Midbrain (tissue), 1 donor: Measurements from ENCODE around the gene KLHL20.
"Not testable (repeated sequence)": the region's sequence is repeated elsewhere in the genome, so short reads cannot be mapped to it uniquely, and the experiment has no call there.

ENCODE experiments used
- DNase-seq: peaks from one replicate; lab custom pipeline; 2025; lab: John Stamatoyannopoulos, UW

KLHL20 gene

DNA sequence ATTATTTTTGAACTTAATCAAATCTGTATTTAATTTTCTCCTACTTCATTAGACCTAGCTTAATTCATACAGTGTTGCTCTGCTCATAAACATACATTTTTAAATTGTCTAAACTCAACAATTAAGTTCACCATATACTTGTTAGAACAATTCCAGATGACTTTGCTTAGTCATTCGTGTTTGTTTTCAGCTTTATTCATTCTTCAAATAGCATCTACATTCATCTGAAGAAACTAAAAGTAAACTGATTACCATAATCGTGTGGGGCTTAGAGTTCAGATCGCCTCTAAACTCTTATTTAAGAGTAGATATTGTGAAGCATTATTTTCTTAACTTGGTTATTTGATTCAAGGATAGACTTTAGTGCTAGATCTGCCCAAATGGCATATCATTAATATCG is 34.4 kb downstream of the KLHL20 start:
- DNase-seq: no peak

DNA sequence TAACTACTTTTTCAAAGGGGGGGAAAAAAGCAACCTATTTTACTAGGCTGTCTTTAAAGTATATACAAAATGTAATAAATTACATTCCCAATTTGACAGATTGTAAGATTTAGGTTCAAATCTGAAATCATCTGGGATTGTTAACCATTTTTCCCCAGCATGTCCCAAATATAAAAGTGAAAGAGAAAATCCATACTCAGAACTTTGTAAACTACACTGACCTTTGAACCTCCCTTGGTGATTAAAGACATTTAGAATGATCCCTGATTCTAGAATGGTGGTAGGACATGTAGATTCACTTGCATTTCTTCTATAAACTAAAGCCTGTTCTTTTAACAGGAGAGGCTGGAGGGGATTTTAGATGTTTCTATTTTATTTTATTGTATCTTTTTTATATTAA is 39.0 kb downstream of the KLHL20 start:
- no peak for DNase-seq

DNA sequence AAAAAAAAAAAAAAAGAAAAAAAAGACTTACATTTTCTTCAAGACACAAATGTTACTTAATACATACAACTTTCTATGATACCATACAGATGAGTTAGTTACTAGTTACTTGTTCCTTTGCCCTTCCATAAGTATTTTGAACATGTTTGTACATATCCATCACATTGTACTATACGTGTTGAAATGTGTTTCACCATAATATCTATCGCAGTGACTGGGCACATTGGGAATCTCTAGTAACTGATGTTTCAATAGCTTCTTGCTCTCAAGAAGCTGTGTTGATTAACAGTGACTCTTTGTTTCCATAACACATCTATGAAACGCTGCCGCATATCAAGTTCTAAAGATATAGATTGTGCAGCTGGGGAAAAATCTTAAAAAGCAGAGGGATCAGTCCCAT is 42.9 kb downstream of the KLHL20 start:
- DNase-seq: no peak

DNA sequence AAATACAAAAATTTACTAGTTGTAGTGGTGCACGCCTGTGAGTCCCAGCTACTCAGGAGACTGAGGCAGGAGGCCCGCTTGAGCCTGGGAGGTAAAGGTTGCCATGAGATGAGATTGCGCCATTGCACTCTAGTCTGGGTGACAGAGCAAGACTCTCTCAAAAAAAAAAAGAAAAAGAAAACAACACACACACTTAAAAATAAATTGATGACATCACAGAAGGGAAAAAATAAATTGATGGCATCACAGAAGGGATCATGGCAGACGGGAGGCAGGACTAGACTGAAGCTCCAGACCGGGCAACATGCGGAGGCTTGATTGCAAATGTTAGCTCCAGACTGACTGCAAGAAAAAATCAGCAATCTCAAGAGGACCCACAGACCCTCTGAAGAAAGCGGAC is 43.3 kb downstream of the KLHL20 start:
- DNase-seq: no peak

DNA sequence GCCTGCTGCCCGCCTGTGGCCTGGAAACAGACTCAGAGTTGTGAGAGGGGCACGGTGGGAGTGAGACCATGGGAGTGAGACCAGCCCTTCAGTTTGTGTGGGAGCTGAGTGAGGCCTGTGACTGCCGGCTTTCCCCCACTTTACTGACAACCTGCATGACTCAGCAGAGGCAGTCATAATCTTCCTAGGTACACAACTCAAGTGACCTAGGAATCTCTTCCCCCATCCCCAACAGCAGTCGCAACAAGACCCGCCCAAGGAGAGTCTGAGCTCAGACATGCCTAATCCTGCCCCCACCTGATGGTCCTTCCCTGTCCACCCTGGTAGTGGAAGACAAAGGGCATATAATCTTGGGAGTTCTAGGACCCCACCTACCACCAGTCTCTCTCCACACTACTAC is 44.2 kb downstream of the KLHL20 start:
- no peak for DNase-seq

DNA sequence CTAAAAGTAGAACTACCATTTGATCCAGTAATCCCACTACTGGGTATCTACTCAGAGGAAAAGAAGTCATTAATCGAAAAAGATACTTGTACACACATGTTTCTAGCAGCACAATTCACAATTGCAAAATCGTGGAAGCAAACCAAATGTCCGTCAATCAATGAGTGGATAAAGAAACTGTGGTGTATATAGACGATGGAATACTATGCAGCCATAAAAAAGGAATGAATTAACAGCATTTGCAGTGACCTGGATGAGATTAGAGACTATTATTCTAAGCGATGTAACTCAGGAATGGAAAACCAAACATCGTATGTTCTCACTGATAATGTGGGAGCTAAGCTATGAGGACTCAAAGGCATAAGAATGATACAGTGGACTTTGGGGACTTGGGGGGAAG is 49.5 kb downstream of the KLHL20 start:
- not testable (repeated sequence) for DNase-seq

DNA sequence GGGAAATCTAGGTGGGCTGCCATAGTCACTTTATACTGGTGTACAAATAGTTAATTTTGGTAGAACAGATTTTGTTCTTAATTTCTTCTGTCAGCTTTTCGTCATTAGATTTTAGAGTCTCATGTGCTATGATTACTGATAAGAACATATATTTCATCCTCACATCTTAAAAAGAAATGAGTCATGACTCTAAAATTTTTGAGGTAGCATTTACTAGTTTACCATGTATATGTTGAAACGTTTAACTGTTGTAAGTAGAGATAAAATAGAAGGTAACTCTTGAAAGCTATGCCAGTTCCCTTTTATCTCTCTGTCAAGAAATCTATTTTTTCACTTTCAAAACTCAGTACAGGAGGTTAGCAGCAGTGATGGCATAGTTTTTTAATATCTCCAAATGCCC is 53.4 kb downstream of the KLHL20 start:
- no peak for DNase-seq

DNA sequence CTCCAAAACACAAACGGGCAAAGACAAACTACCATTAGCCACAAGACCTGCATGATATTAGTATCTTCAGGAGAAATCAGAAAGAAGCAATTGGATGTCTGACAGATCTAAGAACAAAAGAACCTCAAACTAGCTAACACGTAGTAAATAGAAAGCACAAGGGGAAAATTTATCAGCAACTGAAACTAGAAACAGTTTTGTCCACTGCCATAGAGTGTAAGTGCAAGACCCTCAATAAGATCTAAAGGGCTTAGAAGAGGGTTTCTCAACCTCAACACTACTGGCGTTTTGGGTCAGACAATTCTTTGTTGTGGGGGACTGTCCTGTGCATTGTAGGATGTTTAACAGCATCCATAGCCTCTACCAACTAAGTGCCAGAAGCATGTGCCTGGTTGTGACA is 54.0 kb downstream of the KLHL20 start:
- DNase-seq: no peak

DNA sequence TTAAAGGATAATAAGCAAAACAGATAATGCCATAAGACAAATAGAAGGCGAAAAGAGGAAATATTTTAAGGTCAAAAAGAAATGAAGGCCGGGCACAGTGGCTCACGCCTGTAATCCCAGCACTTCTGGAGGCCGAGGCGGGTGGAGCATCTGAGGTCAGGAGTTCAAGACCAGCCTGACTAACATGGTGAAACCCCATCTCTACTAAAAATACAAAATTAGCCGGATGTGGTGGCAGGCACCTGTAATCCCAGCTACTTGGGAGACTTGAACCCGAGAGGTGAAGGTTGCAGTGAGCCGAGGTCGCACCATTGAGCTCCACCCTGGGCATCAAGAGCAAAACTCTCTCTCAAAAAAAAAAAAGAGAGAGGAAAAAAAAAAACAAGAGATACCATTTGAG is 55.5 kb downstream of the KLHL20 start:
- not testable (repeated sequence) for DNase-seq

DNA sequence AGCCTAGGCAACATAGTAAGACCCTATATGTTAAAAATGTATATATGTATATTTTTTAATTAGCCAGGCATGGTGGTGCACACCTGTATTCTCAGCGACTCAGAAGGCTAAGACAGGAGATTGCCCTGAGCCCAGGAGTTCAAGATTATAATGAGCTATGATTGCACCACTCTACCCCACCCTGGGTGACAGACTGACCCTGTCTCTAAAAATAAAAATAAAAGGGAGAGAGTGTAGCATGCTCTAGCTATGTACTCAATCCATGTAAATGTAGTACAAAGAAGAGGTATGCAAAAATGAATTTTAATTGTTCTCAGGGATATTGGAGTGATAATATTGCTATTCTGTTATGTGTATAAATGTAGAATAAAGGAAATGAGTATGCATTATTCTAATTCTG is 56.8 kb downstream of the KLHL20 start:
- DNase-seq: no peak

DNA sequence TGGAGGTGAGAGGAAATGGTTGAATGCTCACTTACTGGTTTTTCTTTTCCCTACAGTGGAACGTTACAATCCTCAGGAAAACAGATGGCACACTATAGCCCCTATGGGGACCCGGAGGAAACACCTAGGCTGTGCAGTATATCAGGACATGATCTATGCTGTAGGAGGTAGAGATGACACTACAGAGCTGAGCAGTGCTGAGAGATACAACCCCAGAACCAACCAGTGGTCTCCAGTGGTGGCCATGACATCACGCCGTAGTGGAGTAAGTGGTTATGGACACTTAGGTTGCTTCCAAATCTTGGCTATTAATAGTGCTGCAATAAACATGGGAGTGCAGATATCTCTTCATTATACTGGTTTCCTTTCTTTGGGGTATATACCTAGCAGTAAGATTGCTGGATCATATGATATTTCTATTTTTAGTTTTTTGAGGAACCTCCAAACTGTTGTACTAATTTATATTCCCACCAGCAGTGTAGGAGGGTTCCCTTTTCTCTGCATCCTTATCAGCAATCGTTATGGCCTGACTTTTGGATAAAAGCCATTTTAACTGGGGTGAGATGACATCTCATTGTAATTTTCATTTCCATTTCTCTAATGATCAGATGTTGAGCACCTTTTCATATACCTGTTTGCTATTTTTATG is 60.9 kb downstream of the KLHL20 start:
- DNase-seq: no peak

DNA sequence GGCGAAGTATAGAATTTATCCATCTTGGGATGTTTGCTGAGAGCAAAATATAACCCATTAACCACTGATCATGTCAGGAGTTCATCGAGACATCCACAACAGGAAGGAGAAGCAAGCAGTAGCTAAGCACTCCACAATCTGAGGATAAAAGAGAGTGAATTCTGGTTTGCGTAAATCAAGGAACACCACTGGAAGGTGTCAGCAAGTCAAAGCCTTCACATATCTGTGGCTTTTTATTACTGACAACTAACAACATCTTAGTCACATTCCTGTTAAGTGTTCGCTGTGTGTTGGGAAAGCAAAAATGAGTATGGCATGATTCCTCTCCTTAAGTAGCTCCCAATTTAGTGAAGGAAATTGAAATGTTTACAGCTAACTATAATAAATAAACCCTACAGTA is 65.2 kb downstream of the KLHL20 start:
- no peak for DNase-seq

DNA sequence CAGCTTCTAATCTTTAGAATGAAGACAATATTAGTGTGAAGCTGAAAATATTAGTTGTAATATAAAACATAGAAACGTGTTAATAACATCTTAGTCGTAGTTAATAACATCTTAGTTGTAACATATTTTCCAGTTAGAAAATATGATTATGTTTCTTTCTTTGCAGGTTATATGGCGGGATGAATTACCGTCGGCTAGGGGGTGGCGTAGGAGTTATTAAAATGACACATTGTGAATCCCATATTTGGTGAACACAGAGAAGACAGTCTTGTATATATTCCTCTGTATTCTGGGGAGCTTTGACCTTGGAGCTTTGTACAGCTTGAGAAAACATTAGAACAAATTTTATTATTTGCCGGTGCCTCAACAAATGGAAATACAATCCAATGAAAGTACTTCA is 70.2 kb downstream of the KLHL20 start:
- DNase-seq: no peak

DNA sequence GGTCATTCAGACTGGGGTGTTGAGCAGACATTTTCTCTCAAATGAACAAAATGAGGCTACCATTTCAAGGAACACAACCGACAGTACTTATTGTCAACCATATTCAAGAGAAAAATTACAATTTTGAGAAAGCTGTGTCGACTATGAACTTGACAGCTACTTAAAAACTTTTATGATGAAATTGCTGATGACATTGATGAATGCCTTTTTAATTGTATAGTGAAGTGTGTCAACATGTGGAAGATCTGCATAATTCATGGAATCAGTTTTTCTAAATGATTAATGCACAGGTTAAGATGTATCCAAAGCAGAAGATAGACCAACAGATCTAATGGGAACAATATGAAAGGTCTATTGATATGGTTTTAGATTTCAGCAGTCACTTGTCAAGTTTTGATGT is 75.1 kb downstream of the KLHL20 start:
- DNase-seq: no peak

DNA sequence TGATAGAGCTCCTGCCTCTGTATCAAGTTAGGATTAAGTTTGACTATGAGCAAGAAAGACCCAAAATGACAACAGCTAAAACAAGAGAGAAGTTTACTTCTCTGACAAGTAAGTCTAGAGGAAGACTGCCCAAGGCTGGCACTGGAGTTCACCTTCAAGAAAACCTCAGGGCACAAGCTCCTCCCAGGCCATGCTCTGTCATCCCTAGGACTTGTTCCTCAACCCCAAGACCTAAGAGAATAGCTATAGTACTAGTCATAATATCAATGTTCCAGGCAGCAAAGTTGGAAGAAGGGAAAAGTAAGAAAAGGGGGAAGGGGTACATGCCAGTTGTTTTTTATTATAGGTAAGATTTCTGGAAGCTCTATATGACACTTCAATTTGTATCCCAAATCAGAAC is 83.3 kb downstream of the KLHL20 start:
- DNase-seq: no peak

DNA sequence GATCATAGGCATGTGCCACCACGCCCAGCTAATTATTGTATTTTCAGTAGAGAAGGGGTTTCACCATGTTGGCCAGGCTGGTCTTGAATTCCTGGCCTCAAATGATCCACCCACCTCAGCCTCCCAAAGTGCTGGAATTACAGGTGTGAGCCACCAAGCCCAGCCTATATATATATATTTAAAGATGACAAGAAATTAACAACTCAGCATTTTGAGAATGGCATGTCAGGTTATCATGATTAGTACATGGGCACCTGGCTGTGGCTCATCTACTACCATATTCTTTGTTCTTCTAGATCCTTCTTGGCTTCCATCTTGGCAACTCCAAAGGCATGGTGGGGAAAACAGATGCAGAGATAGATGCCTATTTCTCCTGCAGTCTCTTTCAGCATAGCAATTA is 85.2 kb downstream of the KLHL20 start:
- not testable (repeated sequence) for DNase-seq

DNA sequence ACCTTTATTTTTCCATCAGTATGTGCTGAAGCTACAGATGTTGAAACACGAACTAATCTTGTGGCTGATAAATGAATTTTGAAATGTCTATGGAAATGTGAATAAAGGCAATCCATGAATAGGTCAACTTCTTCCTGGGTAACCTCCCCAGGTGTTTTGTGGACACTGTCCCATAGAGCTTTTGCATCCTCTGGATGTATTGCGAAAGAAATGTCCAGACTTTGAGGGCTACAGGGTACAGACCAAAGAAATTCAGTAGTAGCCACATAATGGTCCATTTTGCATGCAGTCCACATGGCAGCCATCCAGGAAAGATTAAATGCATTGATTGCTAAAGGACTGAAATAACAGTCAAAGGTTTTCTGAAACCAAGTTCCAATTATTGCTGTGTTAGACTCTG is 88.2 kb downstream of the KLHL20 start:
- DNase-seq: no peak

DNA sequence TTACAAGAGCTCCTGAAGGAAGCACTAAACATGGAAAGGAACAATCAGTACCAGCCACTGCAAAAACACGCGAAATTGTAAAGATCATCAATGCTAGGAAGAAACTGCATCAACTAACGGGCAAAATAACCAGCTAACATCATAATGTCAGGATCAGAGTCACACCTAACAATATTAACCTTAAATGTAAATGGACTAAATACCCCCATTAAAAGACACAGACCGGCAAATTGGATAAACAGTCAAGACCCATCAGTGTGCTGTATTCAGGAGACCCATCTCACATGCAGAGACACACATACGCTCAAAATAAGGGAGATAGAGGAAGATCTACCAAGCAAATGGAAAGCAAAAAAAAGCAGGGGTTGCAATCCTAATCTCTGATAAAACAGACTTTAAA is 98.9 kb downstream of the KLHL20 start:
- not testable (repeated sequence) for DNase-seq

DNA sequence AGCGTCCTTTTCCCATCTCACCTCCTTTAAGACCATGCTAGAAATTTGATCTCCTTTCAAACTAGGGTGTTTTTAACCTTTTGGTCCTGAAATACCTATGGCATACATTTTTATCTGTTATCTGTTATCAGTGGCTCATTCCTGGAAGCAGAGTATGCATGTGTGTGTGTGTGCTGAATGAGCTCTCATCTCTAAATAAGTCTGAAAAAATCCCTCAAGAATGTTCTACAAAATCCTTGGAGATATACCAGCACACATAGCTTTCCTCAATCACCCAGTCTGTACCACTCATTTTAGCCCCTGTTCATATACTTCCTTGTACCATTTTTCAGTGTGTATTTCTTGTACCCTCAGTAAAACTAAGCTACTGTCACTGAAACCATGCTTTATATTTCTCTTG is 103.7 kb downstream of the KLHL20 start:
- no peak for DNase-seq

DNA sequence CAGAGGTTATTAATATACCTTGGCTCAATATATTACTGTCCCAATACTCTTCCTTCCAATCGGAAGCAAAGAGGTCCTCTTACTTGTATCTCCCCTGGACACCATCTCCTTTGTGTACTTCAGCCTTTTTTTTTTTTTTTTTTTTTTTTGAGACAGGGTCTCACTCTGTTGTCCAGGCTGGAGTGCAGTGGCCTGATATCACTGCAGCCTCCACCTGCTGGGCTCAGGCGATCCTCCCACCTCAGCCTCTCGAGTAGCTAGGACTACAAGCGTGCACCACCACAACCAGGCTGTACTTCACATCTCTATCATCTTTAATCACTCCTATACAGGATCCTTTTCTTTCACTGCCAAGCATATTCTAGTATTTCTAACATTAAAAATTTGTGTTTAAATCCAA is 106.9 kb downstream of the KLHL20 start:
- DNase-seq: no peak

DNA sequence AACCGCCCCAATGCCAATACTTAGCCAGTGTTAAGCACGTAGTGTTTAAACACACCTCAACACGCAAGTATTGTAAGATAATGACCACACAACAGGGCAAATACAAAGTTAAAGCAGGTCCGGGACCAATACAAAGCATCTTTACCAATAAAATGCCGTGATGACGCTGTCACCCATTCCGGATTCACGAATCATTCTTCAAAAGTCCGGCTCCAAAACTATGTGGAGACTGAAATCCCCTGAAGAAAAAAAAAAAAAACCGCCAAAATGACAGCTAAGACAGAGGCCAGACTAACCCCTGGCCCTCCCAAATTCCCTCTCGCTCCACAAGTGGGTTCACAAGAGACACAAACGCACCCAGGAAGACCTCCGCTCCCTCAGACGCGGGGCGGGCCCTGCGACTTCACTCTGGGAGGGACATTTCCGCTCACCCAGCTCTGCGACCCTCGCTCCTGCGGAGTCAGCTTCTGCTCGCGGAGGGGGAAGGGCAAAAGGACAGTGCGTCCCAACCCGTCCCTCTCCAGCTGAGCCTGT is 109.1 kb downstream of the KLHL20 start:
- DNase-seq: no peak

DNA sequence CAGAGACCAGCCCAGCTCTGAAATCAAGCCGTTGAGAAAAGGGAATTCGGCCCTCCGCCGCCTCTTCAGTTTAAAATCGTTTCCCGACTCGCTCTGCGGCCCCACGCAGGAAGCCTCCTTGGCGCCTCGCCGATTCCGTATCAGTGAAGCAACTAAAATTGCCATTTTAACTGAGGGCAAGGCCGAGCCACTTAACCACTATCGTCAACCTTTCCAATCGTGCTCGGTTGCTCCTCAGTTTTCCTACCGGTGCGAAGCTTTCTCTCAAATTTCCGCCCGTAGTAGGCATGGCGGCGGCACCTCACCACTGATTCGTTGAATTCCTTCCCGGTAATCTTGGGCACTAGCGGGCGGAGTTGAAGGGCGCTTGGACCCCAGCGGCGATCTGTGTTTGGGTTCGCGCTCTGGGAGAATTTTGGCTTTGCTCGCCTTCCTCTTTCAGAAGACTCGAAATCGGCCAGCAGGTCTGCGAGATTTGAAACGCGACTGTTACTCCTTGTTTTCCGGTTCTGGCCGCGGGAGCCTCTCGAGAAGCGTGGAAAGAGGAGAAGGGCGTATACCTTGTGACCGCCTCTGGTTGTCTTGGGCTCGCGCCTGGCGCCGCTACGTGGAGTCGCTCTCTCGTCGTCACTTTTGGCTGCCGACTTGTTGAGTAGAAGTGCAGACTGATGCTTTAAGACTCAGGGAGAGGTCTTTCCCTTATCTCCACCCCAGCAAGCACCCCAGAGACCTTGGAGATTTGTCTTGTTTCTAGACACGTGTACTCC is 109.7 kb downstream of the KLHL20 start, which contains the start of the genes CENPL and DARS2:
Gene CENPL, minus strand, starts transcription at position 569 of the 767 bp plus-strand sequence. CDS start 13,584 bp downstream, outside the sequence.
Gene DARS2, plus strand, starts transcription at position 359 of the 767 bp plus-strand sequence. CDS start 557 bp downstream, outside the sequence.
- peak; percentile 98 for DNase-seq

DNA sequence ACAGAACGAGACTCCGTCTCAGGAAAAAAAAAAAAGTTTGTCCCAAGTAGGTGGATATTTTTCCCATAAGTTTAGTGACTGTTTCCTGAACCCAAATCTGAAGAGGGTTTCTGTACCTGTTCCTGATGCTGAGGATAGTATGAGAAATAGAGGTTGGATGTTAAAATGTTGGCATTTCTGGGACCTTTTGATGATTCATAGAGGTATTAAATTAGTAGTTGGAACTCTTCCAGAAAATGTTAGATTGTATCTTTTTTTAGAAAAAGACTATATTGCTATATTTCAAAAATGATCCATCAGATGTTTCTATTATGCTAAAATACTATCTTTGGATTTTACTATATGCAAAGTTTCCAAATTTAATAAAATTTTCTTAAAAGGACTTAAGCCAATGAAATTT is 112.8 kb downstream of the KLHL20 start:
- no peak for DNase-seq
